CD14-positive monocyte (primary cell): Measurements from ENCODE around the gene RASD2. TPM values are rescaled to one million over a fixed set of nuclear protein-coding genes. Genes with fewer than 3 reads are reported as not detected.

ENCODE experiments used
- DNase-seq, 3 donors: peaks; one replicate each; pipeline ENCODE4 v3.0.0-alpha.2; 2011 to 2022
- H2AFZ ChIP-seq: 2 replicates; pipeline ENCODE4 v1.6.0; 2012; ENCODE audit warnings: mild to moderate bottlenecking, low read depth, low read length, inconsistent platforms; ENCODE audit not compliant: insufficient read depth, poor library complexity, severe bottlenecking
- H3K27ac ChIP-seq, 2 donors: 1 replicate in 1 of 2; 2 replicates in 1 of 2; pipeline ENCODE4 v1.5.1; 2012 to 2013; ENCODE audit warnings: low read length in 2 of 2, control low read depth in 1 of 2, inconsistent platforms in 1 of 2, low read depth in 1 of 2, mild to moderate bottlenecking in 1 of 2
- H3K27me3 ChIP-seq, 2 donors: one replicate each; pipeline versions ENCODE4 v1.6.0 to v1.6.1; 2011 to 2013; ENCODE audit warnings: low read length in 2 of 2; ENCODE audit not compliant: control insufficient read depth in 2 of 2, insufficient read depth in 2 of 2
- H3K36me3 ChIP-seq, 2 donors: replicated peaks in 1 of 2; 1 replicate in 1 of 2; 2 replicates in 1 of 2; pipeline versions ENCODE4 v1.5.1 to v1.6.1; 2012 to 2013; ENCODE audit warnings: low read length in 2 of 2, control low read depth in 1 of 2, inconsistent platforms in 1 of 2, mild to moderate bottlenecking in 1 of 2; ENCODE audit not compliant: insufficient read depth in 2 of 2, control insufficient read depth in 1 of 2
- H3K4me1 ChIP-seq, 2 donors: 1 replicate in 1 of 2; 2 replicates in 1 of 2; pipeline versions ENCODE4 v1.5.1 to v1.6.1; 2012 to 2013; ENCODE audit warnings: low read length in 2 of 2, control low read depth in 1 of 2, inconsistent platforms in 1 of 2, mild to moderate bottlenecking in 1 of 2, moderate library complexity in 1 of 2; ENCODE audit not compliant: insufficient read depth in 2 of 2, control insufficient read depth in 1 of 2
- H3K4me2 ChIP-seq: replicated peaks from 2 replicates; pipeline ENCODE3; 2012; ENCODE audit warnings: low read length, moderate library complexity, mild to moderate bottlenecking; ENCODE audit not compliant: poor library complexity, severe bottlenecking; ENCODE audit errors: extremely low read depth
- H3K4me3 ChIP-seq, 3 experiments: fragments of 200-600 bp in 1 of 3; sonication (generic) in 1 of 3; replicated peaks in 1 of 3; 1 replicate in 2 of 3; 2 replicates in 1 of 3; pipeline ENCODE4 v1.5.1; 2011 to 2013; ENCODE audit warnings: low read length in 3 of 3, mild to moderate bottlenecking in 3 of 3, control low read depth in 2 of 3, low read depth in 2 of 3, inconsistent platforms in 1 of 3, moderate library complexity in 1 of 3
- H3K79me2 ChIP-seq: 2 replicates; pipeline ENCODE4 v1.6.0; 2012; ENCODE audit warnings: mild to moderate bottlenecking, control low read depth, inconsistent platforms, low read length, moderate library complexity; ENCODE audit not compliant: insufficient read depth
- H3K9ac ChIP-seq: 2 replicates; pipeline ENCODE4 v1.6.0; 2017; ENCODE audit warnings: low read length, mild to moderate bottlenecking; ENCODE audit not compliant: insufficient read depth, poor library complexity, severe bottlenecking
- H3K9me3 ChIP-seq, 2 donors: replicated peaks in 1 of 2; 1 replicate in 1 of 2; 2 replicates in 1 of 2; pipeline versions ENCODE4 v1.5.1 to v1.6.1; 2012 to 2013; ENCODE audit warnings: low read length in 2 of 2, control low read depth in 1 of 2; ENCODE audit not compliant: control insufficient read depth in 1 of 2, insufficient read depth in 1 of 2
- H4K20me1 ChIP-seq: 2 replicates; pipeline ENCODE4 v1.6.0; 2012; ENCODE audit warnings: mild to moderate bottlenecking, low read length, control low read depth, moderate library complexity; ENCODE audit not compliant: insufficient read depth
- H3K27ac Mint-ChIP-seq, 7 donors: one replicate each; pipeline ENCODE4 v1.8.0; 2020; ENCODE audit warnings: mild to moderate bottlenecking in 7 of 7, mixed read lengths in 7 of 7, moderate library complexity in 6 of 7, inconsistent platforms in 2 of 7
- H3K27me3 Mint-ChIP-seq, 3 donors: one replicate each; pipeline ENCODE4 v1.8.0; 2021 to 2022; ENCODE audit warnings: low read depth in 3 of 3, mild to moderate bottlenecking in 3 of 3, mixed read lengths in 3 of 3, moderate library complexity in 3 of 3, inconsistent platforms in 1 of 3
- H3K36me3 Mint-ChIP-seq, 2 donors: one replicate each; pipeline ENCODE4 v1.8.0; 2020; ENCODE audit warnings: mixed read lengths in 2 of 2, inconsistent platforms in 1 of 2, mild to moderate bottlenecking in 1 of 2
- H3K4me1 Mint-ChIP-seq: one replicate; pipeline ENCODE4 v1.8.0; 2020; ENCODE audit warnings: mild to moderate bottlenecking, mixed read lengths
- H3K4me3 Mint-ChIP-seq, 2 donors: one replicate each; pipeline ENCODE4 v1.8.0; 2020; ENCODE audit warnings: mild to moderate bottlenecking in 2 of 2, mixed read lengths in 2 of 2, moderate library complexity in 1 of 2
- H3K9me3 Mint-ChIP-seq, 7 donors: one replicate each; pipeline ENCODE4 v1.8.0; 2020 to 2022; ENCODE audit warnings: mixed read lengths in 7 of 7, mild to moderate bottlenecking in 6 of 7, moderate library complexity in 6 of 7, inconsistent platforms in 2 of 7
- WGBS: methylation state at CpG from one replicate; pipeline ENCODE4 v1.1.5; 2013; ENCODE audit warnings: missing lambda C conversion rate; ENCODE audit not compliant: insufficient coverage; 5-methylcytosine and 5-hydroxymethylcytosine counted together
- intact Hi-C, 2 donors: fragments of 100-400 bp; cut with micrococcal nuclease; formaldehyde crosslinking; loops; one replicate each; pipeline versions ENCODE4 v1.15.0 to v1.15.1; 2023
- polyA plus RNA-seq, 3 donors: library from polyadenylated mRNA; depleted of rRNA in 1 of 3; unstranded in 2 of 3; stranded (reverse) in 1 of 3; fragments of 300-500 nt in 2 of 3; fragments of >200 nt in 1 of 3; fragmentation: Illumina TruSeq in 2 of 3; gene quantifications; 1 replicate in 2 of 3; 2 replicates in 1 of 3; pipeline ENCODE4 v1.2.3, GENCODE V29; 2012 to 2021
- TF ChIP-seq, protein P1 (sequence below): fragments of 200-600 bp; IDR thresholded peaks from one replicate; pipeline ENCODE4 v1.8.0; 2022; ENCODE audit warnings: antibody characterized with exemption, mild to moderate bottlenecking

The RASD2 gene
- polyA plus RNA-seq, 3 donors = 0.29 TPM; not detected in 2

DNA sequence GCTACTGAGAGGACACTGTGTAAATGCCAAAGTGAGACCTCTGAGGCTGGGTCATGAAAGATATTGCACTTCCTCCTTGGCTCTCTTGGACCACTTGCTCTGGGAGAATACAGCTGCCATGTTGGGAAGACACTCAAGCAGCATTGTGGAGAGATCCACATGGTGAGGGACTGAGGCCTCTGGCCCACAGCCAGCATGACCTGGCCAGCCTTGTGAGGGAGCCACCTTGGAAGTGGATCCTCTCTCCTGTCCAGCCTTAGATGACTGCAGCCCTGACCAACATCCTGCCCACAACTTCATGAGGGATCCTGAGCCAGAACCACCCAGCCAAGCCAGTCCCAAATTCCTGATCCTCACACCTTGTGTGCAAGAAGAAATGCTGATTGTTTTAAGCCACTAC lies 46.1 kb downstream of the RASD2 start:
- Histone ChIP-seq H3K4me3 (no peak overlapping the region), H4K20me1 (no peaks in the 10 kb centered on the region), H3K4me2 (no peak overlapping the region), H2AFZ (no peak overlapping the region), H3K9ac (no peak overlapping the region), H3K27me3 (no peaks in the 10 kb centered on the region), H3K9me3 (peaks cover 0 to 5% of the 10 kb centered on the region in 2 donors), H3K79me2 (no peaks in the 10 kb centered on the region), H3K27ac (no peak overlapping the region), H3K36me3 (no peaks in the 10 kb centered on the region), H3K4me1 (peaks cover 16 to 17% of the 10 kb centered on the region in 2 donors)
- TF ChIP-seq, protein P1, sequence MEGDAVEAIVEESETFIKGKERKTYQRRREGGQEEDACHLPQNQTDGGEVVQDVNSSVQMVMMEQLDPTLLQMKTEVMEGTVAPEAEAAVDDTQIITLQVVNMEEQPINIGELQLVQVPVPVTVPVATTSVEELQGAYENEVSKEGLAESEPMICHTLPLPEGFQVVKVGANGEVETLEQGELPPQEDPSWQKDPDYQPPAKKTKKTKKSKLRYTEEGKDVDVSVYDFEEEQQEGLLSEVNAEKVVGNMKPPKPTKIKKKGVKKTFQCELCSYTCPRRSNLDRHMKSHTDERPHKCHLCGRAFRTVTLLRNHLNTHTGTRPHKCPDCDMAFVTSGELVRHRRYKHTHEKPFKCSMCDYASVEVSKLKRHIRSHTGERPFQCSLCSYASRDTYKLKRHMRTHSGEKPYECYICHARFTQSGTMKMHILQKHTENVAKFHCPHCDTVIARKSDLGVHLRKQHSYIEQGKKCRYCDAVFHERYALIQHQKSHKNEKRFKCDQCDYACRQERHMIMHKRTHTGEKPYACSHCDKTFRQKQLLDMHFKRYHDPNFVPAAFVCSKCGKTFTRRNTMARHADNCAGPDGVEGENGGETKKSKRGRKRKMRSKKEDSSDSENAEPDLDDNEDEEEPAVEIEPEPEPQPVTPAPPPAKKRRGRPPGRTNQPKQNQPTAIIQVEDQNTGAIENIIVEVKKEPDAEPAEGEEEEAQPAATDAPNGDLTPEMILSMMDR = no peak
- DNase-seq = no peak
- intact Hi-C loops = no loop called here
- Mint-ChIP-seq H3K9me3 (peaks cover 0 to 5% (median 4%) of the 10 kb centered on the region in 7 donors), H3K4me1 (peaks cover 16% of the 10 kb centered on the region), H3K4me3 (no peak overlapping the region), H3K36me3 (no peaks in the 10 kb centered on the region), H3K27me3 (peaks cover 3 to 9% (median 6%) of the 10 kb centered on the region in 3 donors), H3K27ac (peak overlapping the region in 2 of 7 donors; percentile 38 to 62)

DNA sequence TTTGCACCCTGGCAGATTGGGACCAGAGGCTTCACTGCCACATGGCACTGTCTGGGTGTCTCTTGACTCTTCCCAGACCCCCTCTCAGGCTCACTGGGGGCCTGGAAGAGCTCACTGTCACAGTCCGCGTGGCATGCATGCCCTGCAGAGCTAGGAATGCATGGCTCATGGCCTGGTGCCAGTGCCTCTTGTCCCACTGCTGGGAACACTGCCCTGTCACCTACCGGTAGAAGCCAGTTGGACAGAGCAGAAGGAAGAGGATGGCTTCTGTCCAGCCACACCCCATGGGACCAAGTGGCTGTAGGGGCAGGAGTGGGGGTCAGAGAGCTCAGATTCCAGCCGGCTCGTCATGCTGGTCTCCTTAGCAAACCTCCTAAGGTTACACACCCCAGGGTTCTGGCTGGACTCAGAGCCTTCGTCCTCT lies 46.8 kb downstream of the RASD2 start:
- Mint-ChIP-seq H3K36me3 (no peaks in the 10 kb centered on the region), H3K4me1 (peaks cover 16% of the 10 kb centered on the region), H3K4me3 (no peak overlapping the region), H3K9me3 (peaks cover 0 to 5% (median 4%) of the 10 kb centered on the region in 7 donors), H3K27me3 (peaks cover 3 to 9% (median 5%) of the 10 kb centered on the region in 3 donors), H3K27ac (no peak overlapping the region)
- no peaks in the 10 kb centered on the region for H3K79me2 ChIP-seq
- no peaks in the 10 kb centered on the region for H4K20me1 ChIP-seq
- DNase-seq = no peak
- H3K36me3 ChIP-seq = no peaks in the 10 kb centered on the region
- intact Hi-C loops = no loop called here
- H3K4me2 ChIP-seq = no peak overlapping the region
- TF ChIP-seq, protein P1 = no peak
- WGBS = 90% methylated on average over 3 of the region's 6 CpGs
- peaks cover 0 to 5% of the 10 kb centered on the region in 2 donors for H3K9me3 ChIP-seq
- no peak overlapping the region for H3K27ac ChIP-seq
- H3K27me3 ChIP-seq = no peaks in the 10 kb centered on the region
- H2AFZ ChIP-seq = no peak overlapping the region
- H3K4me1 ChIP-seq = peaks cover 16 to 17% of the 10 kb centered on the region in 2 donors
- H3K4me3 ChIP-seq = no peak overlapping the region
- no peak overlapping the region for H3K9ac ChIP-seq
